Stimulated activated CD4-positive, alpha-beta T cell treated with anti-CD3 and anti-CD28 coated beads, Interleukin-4, amount 100 ng/mL, for 24 hours (primary cell): ENCODE measurements around the gene GRK5.

Experiments used
- DNase-seq: peaks from one replicate; pipeline ENCODE4 v3.0.0-alpha.2; 2020

Gene GRK5

DNA sequence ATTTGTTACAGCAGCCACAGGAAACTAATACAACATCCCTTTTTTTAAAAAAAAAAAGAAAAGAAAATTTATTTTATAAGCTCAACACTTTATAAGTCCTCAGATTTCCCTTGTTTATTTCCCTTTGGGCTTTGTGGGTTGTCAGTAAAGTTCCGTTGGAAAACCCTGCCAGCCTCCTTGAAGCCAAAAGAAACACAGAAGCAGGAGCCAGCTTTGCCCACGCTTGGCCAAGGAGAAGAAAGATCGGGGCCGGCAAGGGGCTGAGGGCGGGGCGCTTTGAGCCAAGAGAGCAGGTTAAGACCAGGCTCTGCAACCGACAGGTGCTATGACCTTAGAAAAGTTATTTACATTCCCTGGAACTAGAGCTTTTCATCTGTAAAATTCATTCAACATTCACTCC lies 262.5 kb downstream of the GRK5 start:
- no peak for DNase-seq

DNA sequence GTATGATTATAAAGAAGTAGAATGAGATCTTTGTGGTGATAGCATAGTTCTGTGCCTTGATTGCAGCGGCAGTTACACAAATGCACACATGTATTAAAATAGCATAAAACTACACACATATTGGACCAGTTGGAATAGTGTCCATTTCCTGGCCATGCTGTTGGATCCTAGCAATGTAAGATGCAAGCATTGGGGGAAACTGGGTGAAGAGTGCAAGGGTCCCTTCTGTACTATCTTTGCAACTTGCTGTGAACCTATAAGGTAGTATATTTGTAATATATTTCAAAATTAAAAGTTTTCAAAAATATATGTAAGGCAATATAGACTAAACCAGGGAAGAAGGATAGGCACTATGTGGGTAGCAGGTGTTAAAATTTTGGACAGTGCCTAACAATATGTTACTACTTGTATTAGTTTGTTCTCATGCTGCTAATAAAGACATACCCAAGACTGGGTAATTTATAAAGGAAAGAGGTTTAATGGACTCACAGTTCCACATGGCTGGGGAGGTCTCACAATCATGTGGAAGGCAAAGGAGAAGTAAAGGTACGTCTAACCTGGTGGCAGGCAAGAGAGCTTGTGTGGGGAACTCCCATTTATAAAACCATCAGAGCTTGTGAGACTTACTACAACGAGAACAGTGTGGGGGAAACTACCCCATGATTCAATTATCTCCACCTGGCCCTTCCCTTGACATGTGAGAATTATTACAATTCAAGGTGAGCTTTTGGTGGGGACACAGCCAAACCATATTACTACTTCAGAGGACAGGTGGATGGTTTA lies 263.7 kb downstream of the GRK5 start:
- DNase-seq: no peak

GRCh38 chr10:119473771-119474170 lies 266.4 kb downstream of the GRK5 start:
- DNase-seq: no peak

DNA sequence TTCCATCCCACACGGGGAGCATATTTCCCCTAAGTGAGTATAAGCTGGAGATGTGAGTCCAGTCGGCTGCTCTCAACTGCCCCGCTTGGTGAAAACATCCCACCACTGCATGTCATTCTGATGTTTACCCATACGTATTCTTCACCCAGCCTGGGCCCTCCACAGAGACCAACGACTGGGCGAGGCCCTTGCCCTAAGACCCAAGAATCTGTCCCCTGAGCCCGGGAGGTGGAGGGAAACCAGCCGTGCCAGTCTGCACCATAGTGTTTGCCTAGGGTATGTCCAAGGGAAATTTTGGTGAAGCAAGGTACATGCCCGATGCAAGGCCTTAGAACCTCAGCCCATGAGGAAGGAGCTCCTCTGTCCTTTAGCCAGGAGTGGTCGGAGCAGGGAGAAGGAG lies 267.2 kb downstream of the GRK5 start:
- DNase-seq: no peak

DNA sequence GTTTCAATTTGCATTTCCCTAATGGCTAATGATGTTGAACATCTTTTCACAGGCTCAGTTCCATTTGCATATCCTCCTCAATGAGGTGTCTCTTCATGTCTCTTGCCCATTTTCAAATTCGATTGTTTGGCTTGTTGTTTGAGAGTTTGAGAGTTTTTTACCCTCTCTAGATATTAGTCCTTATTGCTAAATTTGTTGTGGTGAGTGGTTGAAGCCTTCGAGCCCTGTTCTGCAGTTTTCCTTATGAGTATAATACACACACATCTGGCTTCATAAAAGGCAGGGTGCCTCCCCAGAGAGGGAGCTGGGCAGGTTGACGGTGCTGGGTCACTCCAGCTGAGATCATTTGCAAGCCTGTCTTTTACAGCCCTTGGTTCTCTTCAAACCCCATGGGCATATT lies 270.1 kb downstream of the GRK5 start:
- DNase-seq: no peak

DNA sequence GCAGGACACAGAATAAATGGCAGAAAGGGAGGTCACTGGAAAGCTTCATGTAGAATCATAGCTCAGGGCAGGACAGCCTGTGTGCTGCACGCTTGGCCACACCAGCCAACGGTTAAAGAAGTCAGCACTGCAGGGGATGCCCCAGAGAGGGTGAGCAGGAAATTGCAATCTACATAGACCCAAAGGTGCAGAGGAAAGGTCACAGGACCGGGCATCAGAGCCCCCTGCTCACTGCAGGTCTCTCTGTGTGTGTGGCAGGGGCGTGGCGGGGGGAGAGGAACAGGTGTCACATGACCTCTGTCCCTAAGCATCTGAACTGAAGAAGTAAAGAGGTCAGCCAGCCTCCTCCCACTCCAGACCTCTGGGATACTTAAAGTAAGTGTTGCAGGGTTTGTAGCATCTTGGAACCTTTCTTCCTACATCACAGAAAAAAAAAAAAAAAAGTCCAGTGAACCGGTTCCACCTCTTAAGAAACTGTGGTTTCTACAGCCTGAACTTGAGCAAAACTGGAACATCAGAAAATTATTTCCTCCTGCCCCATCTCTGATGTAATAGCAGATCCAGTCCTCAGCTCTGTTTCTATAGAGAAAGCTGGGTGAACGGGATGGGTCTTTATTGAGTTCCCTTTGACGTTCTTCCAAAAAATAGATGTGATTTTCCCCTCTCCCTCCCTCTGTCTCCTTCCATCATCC lies 270.9 kb downstream of the GRK5 start:
- DNase-seq: peak; percentile 22

DNA sequence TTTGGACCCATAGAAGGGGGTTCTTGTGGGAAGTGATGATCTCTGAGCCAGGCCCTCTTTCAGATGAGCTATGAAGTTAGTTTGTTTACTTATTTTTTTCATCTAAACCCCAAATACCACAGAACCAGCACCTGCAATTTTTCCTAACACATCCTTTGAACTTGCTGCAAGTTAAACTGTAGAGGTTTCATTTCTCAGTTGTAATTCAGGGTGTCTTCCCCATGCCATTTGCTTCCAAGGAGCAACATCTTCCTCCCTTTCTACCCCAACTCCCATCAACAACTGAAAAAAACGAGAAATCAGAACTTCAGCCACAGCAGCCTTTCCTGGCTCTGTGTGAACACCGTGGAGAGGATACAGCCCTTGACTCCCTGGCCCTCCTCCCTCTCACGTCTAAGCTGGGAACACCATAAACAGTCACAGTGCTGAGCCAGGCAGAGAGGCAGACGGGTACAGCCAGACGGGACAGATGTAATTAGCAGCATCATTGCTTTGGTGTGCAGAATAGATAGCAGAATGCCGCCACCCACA lies 271.5 kb downstream of the GRK5 start:
- DNase-seq: no peak

DNA sequence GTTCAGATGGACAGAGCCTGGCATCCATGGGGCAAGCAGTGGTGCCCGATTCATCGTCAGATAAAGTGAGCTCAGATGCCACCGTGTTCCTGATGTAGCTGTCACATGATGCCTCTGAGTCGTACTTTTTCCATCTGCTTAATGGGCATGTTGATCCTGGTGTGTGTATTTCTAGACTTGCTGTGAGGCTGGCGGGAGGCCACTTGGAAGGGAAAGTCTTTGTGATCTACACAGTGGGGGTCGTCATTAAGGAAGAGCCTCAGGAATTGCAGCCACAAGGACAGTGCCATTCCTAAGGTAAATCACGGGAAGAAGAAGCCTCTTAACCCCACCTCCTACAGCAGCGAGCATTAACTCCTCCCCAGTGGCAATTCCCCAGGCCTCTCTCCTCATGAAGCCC lies 272.2 kb downstream of the GRK5 start:
- no peak for DNase-seq

- DNase-seq: no peak
These were observed 273.3 kb downstream of the GRK5 start for GRCh38 chr10:119480667-119481066.

GRCh38 chr10:119481781-119482426 lies 274.5 kb downstream of the GRK5 start:
- no peak for DNase-seq

GRCh38 chr10:119483001-119483400 lies 275.6 kb downstream of the GRK5 start:
- DNase-seq: no peak

DNA sequence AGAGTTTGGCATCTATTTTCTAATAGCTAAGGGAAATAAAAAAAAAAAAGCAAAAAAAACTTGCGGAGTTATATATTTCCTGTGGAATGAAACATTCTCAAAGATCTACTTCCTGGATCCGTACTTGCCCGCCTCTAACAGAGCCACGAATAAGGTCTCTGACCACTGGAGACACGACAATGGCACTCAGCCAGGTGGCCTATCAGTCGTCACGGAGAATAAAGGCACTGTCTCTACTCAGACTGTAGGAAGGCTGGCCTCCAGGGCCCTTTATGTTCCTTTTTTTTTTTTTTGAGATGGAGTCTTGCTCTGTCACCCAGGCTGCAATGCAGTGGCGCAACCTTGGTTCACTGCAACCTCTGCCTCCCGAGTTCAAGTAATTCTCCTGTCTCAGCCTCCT lies 276.5 kb downstream of the GRK5 start:
- no peak for DNase-seq

DNA sequence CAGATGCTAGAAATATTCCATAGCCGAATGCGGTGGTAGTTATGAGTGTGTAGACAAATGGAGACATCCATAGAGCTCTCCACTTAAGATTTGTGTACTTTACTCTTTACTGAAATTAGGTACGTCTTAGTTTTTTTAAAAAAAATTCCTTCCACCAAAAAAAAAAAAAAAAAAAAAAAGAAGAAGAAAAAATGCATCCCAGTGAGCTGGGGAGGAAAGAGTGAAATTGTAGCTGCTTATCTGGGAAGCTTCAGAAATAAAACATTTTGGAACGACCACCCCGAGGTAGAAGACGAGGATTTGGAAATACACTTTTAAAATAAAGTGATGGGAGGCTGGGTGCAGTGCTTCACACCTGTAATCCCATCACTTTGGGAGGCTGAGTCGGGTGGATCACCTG lies 281.3 kb downstream of the GRK5 start:
- DNase-seq: no peak

- no peak for DNase-seq
These were observed 282.6 kb downstream of the GRK5 start for GRCh38 chr10:119489991-119490326.

DNA sequence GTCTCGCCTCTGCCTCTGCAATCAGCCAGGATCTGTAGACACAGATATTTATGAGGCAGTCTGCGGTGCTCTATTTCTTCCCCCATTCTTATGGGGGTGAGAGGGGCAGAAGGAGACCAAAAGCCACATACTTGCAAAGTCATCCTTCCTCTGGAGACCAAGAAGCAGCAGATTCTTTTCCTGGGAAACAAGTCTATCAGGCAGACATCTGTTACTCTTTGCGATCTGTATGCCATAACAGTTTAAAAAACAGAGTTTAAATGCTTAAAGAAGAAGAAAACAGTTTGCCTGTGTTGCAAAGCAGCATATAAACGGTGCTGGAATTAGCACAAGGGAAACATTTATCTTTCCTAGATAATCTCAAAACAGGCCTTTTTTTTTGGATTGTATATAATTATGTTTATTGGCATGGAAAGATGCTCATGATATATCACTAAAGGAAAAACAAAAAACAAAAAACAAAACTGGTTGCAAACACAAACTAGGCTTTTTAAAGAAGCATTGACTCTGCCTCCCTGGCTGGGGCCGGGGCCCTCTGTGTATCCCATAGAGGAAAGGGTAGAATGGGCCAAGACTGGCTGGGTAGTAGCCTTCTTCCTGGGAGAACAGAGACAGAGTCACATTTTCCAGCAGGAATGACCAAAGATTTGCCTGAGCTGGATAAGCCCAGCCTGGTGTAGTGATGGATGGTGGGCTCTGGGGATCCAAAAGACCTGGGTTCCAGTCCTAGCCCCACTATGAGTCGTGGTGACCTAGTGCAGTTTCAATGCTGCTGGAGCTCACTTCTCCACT lies 284.8 kb downstream of the GRK5 start:
- DNase-seq: no peak

DNA sequence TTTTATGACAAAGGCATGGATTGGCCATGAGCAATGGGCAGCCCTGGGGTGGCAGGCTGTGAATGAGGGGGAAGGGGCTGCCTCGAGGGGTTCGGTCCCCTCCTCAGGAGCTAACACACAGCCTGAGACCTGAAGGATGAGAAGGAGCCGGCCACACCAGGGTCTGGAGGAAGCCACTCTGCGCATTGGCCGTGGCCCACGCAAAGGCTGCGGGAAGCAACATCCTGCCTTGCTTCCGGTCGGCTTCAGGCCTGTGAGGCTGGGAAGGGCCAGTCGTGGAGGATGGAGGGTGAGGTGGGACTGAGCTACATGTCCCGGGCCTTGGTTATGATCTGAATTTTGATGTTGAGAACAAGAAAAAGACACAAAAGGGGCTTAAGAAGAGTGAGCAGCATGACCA lies 285.8 kb downstream of the GRK5 start:
- no peak for DNase-seq

- no peak for DNase-seq
These were observed 287.1 kb downstream of the GRK5 start for GRCh38 chr10:119494236-119495020.

DNA sequence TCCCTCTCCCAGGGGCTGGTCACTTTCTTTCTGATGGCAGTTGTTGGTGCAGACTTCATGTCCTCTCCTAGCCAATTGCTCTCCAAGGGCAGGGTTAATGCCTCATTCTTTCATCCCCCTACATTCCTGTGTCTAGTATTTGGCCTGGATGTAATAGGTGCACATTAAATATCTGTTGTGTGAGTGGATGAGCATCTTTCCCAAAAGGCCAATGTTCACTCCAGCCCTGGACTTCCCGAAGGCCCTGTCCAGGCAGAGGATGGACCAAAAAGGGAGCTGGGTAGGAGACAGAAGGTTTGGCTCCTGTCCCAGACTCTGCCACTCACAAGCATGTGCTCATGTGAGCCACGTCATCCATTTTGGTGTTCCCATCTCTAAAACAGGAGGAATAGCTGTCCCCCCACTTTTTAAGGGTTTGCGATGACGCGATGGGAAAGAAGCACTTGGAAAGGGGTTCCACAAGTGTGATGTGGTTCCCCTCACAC lies 287.7 kb downstream of the GRK5 start:
- no peak for DNase-seq

DNA sequence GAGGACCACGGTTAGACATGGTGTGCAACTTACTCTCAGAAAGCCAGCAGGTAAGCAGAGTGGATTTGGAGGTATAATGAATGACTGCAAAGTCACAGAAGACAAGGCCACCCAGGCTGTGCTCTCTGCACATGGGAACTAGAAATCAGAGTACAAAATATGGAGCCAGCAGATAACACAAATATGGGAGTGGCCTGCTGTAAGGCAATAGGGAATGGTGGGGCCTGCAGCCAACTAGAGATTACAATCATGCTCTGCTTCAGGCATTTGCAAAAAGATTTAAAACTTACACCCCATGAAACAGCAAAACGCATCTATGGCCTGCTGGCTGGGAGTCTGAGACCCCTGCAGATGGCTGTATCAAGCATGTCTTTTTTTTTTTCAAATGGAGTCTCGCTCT lies 288.2 kb downstream of the GRK5 start:
- no peak for DNase-seq

GRCh38 chr10:119496273-119496672 lies 288.9 kb downstream of the GRK5 start:
- DNase-seq: peak; percentile 72

GRCh38 chr10:119497243-119497642 lies 289.9 kb downstream of the GRK5 start:
- no peak for DNase-seq
